Kidney (tissue), 14 donors: Measurements from ENCODE around the gene NEK6. TPM values are rescaled to one million over a fixed set of nuclear protein-coding genes. Genes with fewer than 3 reads are reported as not detected.
"Not testable (repeated sequence)": the region's sequence is repeated elsewhere in the genome, so short reads cannot be mapped to it uniquely, and the experiment has no call there.

Experiments used
- DNase-seq, 5 donors: peaks; one replicate each; pipeline ENCODE4 v3.0.0-alpha.2; 2013 to 2020
- FAIRE-seq: peaks from 2 replicates; lab custom pipeline; 2012; peaks lifted over from hg19 to GRCh38; lab: Jason Lieb, UNC
- H3K27ac ChIP-seq, 2 donors: one replicate each; pipeline ENCODE4 v1.7.0; 2013; ENCODE audit warnings: low read depth in 2 of 2, low read length in 2 of 2, inconsistent platforms in 1 of 2
- H3K27me3 ChIP-seq: one replicate; pipeline ENCODE4 v1.7.1; 2013; ENCODE audit warnings: low read length, inconsistent platforms; ENCODE audit not compliant: control insufficient read depth, insufficient read depth
- H3K36me3 ChIP-seq, 3 donors: one replicate each; pipeline versions ENCODE4 v1.7.0 to v1.7.1; 2013; ENCODE audit warnings: low read length in 3 of 3, control low read depth in 1 of 3, inconsistent platforms in 1 of 3; ENCODE audit not compliant: insufficient read depth in 3 of 3, control insufficient read depth in 2 of 3
- H3K4me1 ChIP-seq, 3 donors: one replicate each; pipeline versions ENCODE4 v1.7.0 to v1.7.1; 2013; ENCODE audit warnings: low read length in 3 of 3, inconsistent platforms in 1 of 3, low read depth in 1 of 3; ENCODE audit not compliant: control insufficient read depth in 2 of 3, insufficient read depth in 2 of 3
- H3K4me3 ChIP-seq, 3 donors: one replicate each; pipeline versions ENCODE4 v1.7.0 to v1.8.1; 2013; ENCODE audit warnings: low read length in 3 of 3, control low read depth in 1 of 3, inconsistent platforms in 1 of 3
- H3K9ac ChIP-seq, 3 donors: one replicate each; pipeline versions ENCODE4 v1.7.0 to v1.7.1; 2013; ENCODE audit warnings: low read length in 3 of 3, control low read depth in 1 of 3, inconsistent platforms in 1 of 3
- H3K9me3 ChIP-seq, 3 donors: one replicate each; pipeline versions ENCODE4 v1.7.0 to v1.7.1; 2013; ENCODE audit warnings: low read length in 3 of 3, control low read depth in 1 of 3, inconsistent platforms in 1 of 3; ENCODE audit not compliant: control insufficient read depth in 2 of 3, insufficient read depth in 1 of 3
- intact Hi-C: fragments of 100-400 bp; cut with DNase I; formaldehyde crosslinking; loops from one replicate; pipeline ENCODE4 v1.11.1; 2022
- polyA plus RNA-seq: library from polyadenylated mRNA; stranded (reverse); fragments of 350-450 nt; fragmentation: Illumina TruSeq; extraction: RNeasy Lipid Tissue Mini Kit (QIAGEN cat#74804); gene quantifications from one replicate; pipeline ENCODE4 v1.2.3, GENCODE V29; 2014; ENCODE audit warnings: low read depth, low replicate concordance; ENCODE audit not compliant: insufficient read depth
- total RNA-seq: library from RNA; stranded (reverse); fragmentation: NEBNext Ultra II Directional; extraction: Animal tissue kit (Norgen Biotek cat#: 25700); gene quantifications from one replicate; pipeline ENCODE4 v1.2.1, GENCODE V29; 2021
- TF ChIP-seq, protein P1 (sequence below): IDR thresholded peaks from 3 replicates; pipeline ENCODE4 v1.5.1; 2012; ENCODE audit warnings: mild to moderate bottlenecking, moderate library complexity, borderline replicate concordance; ENCODE audit not compliant: insufficient read depth; ENCODE audit errors: extremely low read depth
- donor health status: control.
- donor health status: control.
- donor health status: control.
- donor health status: control.
- donor health status: control.
- donor health status: DM: yes; HTN: yes; CAD: no.
- donor health status: Normal renal cell carcinoma (clear cell type).

The NEK6 gene
- total and polyA plus RNA-seq, 2 donors from 2014 or later = 14.9 to 82.1 TPM

GRCh38 chr9:124251204-124251603, 6.5 kb upstream of the NEK6 start:
- Histone ChIP-seq H3K4me3 (no peak overlapping the region), H3K36me3 (no peaks in the 10 kb centered on the region), H3K27me3 (no peaks in the 10 kb centered on the region), H3K4me1 (no peaks in the 10 kb centered on the region), H3K9ac (no peak overlapping the region), H3K9me3 (no peaks in the 10 kb centered on the region), H3K27ac (no peak overlapping the region)
- TF ChIP-seq, protein P1, sequence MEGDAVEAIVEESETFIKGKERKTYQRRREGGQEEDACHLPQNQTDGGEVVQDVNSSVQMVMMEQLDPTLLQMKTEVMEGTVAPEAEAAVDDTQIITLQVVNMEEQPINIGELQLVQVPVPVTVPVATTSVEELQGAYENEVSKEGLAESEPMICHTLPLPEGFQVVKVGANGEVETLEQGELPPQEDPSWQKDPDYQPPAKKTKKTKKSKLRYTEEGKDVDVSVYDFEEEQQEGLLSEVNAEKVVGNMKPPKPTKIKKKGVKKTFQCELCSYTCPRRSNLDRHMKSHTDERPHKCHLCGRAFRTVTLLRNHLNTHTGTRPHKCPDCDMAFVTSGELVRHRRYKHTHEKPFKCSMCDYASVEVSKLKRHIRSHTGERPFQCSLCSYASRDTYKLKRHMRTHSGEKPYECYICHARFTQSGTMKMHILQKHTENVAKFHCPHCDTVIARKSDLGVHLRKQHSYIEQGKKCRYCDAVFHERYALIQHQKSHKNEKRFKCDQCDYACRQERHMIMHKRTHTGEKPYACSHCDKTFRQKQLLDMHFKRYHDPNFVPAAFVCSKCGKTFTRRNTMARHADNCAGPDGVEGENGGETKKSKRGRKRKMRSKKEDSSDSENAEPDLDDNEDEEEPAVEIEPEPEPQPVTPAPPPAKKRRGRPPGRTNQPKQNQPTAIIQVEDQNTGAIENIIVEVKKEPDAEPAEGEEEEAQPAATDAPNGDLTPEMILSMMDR = no peak
- no peak for FAIRE-seq
- intact Hi-C loops = no loop called here
- DNase-seq = peak in 1 of 5 donors; percentile 24

DNA sequence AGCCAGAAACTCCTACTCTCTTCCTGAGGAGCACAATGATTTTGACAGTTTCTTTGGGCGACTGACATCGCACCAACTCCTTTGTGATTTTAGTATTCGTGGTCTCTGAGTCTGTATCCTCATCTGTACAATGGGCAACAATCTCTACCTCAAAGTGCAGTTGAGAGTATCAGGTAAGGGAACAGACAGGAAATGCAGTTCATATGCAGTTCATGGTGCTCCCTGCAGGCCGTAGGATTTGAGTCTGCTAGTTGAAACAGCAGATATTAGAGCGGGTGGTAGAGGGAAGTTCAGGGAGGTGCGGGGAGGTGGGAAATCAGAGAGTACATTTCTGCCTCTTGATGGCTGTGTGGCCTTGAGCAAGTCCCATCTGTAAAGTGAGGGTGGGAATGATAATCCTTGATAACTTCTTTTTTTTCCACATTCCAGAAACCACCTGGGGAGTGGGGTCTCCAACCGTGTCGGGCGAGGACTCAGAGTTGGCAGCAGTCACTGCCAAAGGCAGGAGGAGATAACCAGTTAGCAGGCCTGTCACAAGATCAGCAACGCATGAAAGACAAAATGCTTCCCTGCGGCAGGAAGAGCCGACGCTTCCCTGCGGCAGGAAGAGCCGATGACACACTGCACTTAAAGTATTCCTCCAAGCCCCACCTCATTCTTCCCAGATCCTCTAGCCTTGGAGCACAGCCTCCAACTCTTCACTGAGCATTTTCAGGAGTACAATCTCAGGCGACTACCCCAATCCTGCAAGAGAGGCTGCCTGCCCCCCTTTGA, 6.0 kb upstream of the NEK6 start:
- H3K4me1 ChIP-seq = no peaks in the 10 kb centered on the region
- H3K36me3 ChIP-seq = no peaks in the 10 kb centered on the region
- no peaks in the 10 kb centered on the region for H3K9me3 ChIP-seq
- no peaks in the 10 kb centered on the region for H3K27me3 ChIP-seq
- H3K27ac ChIP-seq = no peak overlapping the region
- no peak for FAIRE-seq
- peak in 3 of 5 donors; percentile 38 to 58 (median 49) for DNase-seq
- H3K9ac ChIP-seq = no peak overlapping the region
- TF ChIP-seq, protein P1 = no peak
- intact Hi-C loops = no loop called here
- no peak overlapping the region for H3K4me3 ChIP-seq

DNA sequence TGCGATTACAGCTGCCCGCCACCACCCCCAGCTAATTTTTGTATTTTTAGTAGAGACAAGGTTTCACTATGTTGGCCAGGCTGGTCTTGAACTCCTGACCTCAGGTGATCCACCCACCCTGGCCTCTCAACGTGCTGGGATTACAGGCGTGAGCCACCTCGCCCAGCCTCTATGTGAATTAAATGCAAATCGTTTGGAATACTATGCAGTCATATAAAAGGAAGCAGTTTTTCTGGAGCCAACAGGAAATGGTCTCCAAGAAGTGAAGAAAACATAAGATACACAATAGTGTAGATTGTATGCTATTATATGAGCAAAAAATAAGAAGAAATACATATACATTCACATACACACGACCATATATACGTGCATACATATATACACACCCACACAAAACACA, 4.9 kb upstream of the NEK6 start:
- FAIRE-seq, H3K9me3 ChIP-seq, H3K9ac ChIP-seq, H3K27ac ChIP-seq, H3K4me1 ChIP-seq, H3K36me3 ChIP-seq, intact Hi-C loops, H3K27me3 ChIP-seq, H3K4me3 ChIP-seq: not testable (repeated sequence)
- peak in 1 of 5 donors; percentile 15 for DNase-seq

GRCh38 chr9:124254261-124254682, 3.5 kb upstream of the NEK6 start:
- intact Hi-C loops = no loop called here
- DNase-seq (peak in 1 of 5 donors; percentile 11), FAIRE-seq (no peak)
- TF ChIP-seq, protein P1 = no peak
- Histone ChIP-seq H3K27ac (no peak overlapping the region), H3K4me3 (no peak overlapping the region), H3K9me3 (no peaks in the 10 kb centered on the region), H3K27me3 (no peaks in the 10 kb centered on the region), H3K4me1 (peaks cover 0 to 3% (median 0%) of the 10 kb centered on the region in 3 donors), H3K9ac (no peak overlapping the region), H3K36me3 (no peaks in the 10 kb centered on the region)
